Liver (tissue), 3 donors: Measurements from ENCODE around the gene HS3ST2.

Source experiments
- TAF1 ChIP-seq: conservative IDR thresholded peaks from 2 replicates; pipeline ENCODE4 v1.6.1; 2016; ENCODE audit warnings: antibody characterized with exemption, mild to moderate bottlenecking
- TF ChIP-seq, protein P1 (sequence below): fragments of 150-350 bp; IDR thresholded peaks from 2 replicates; pipeline ENCODE4 v1.5.1; 2017; ENCODE audit warnings: improper control_type of control experiment, low read depth, low read length; ENCODE audit not compliant: missing input control
- donor health status: healthy.
- donor health status: healthy.

DNA sequence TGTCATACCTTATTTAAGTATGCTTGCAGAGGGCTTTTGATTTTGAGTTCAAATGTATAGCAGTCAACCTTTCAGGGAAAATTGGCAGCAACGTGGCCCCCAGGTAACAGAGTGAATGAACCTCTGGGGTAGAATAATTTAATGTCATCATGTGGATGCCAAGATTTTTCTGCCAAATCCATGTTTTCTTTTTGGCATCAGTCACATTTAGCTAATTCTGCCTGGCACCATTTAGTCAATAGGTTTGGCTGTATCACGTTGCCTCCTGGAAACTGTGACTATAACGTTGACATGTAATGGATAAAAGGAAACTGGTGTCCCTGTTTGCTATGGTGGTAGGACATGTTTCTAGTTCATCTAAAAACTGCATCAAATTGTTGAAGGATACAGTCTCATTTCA, 115.5 kb downstream of the HS3ST2 start:
- TF ChIP-seq, protein P1, sequence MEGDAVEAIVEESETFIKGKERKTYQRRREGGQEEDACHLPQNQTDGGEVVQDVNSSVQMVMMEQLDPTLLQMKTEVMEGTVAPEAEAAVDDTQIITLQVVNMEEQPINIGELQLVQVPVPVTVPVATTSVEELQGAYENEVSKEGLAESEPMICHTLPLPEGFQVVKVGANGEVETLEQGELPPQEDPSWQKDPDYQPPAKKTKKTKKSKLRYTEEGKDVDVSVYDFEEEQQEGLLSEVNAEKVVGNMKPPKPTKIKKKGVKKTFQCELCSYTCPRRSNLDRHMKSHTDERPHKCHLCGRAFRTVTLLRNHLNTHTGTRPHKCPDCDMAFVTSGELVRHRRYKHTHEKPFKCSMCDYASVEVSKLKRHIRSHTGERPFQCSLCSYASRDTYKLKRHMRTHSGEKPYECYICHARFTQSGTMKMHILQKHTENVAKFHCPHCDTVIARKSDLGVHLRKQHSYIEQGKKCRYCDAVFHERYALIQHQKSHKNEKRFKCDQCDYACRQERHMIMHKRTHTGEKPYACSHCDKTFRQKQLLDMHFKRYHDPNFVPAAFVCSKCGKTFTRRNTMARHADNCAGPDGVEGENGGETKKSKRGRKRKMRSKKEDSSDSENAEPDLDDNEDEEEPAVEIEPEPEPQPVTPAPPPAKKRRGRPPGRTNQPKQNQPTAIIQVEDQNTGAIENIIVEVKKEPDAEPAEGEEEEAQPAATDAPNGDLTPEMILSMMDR: no peak
- TF ChIP-seq TAF1: no peak
